GM12872 (cell line): ENCODE measurements around the gene KLF11.
A peak's percentile ranks its signal among the peaks of the same experiment; 100 is the strongest.

Experiments
- CTCF ChIP-seq: IDR thresholded peaks from 3 replicates; pipeline ENCODE4 v1.5.1; 2011; ENCODE audit warnings: low read depth, mild to moderate bottlenecking, low read length, moderate library complexity; ENCODE audit not compliant: insufficient read depth

Gene KLF11

GRCh38 chr2:10084223-10084865 lies 41.0 kb downstream of the KLF11 start:
- TF ChIP-seq CTCF = no peak

GRCh38 chr2:10085043-10085667 lies 41.8 kb downstream of the KLF11 start:
- no peak for TF ChIP-seq CTCF

- no peak for TF ChIP-seq CTCF
These were observed 42.3 kb downstream of the KLF11 start for GRCh38 chr2:10085668-10086059.

- TF ChIP-seq CTCF = 0 out of 3 replicates have a peak, but pooled peaks have one; percentile 6
These were observed 43.6 kb downstream of the KLF11 start for GRCh38 chr2:10086950-10087349.

GRCh38 chr2:10087360-10087759 lies 44.0 kb downstream of the KLF11 start:
- TF ChIP-seq CTCF = no peak

GRCh38 chr2:10089565-10090190 lies 46.3 kb downstream of the KLF11 start:
- TF ChIP-seq CTCF = no peak

- no peak for TF ChIP-seq CTCF
These were observed 48.0 kb downstream of the KLF11 start for GRCh38 chr2:10091182-10091888.
